ENCODE results near the gene HOGA1. TPM values are rescaled to one million over a fixed set of nuclear protein-coding genes. Genes with fewer than 3 reads are reported as not detected.

HOGA1 gene
- total RNA-seq, 1 donor from 2014 or later = not detected

DNA sequence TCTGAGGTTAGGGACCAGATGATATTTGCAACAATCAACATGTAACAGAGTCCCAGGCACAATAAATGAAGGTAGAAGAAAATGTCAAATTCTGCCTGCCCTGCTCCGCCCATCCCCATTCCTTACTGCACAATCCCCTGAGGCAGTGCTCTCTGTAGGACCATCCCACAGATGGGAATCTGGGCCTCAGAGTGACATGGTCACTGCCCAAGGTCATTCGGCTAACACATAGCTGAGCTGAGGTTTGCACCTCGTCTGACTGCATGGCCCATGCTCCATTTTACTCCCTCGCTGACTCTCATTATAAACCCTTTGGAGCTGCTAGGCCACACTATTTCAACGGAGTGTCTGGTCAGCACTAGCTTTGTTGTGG, 1.2 kb downstream of the HOGA1 start:
- no peaks in the 10 kb centered on the region for H3K36me3 Mint-ChIP-seq (ENCODE audit: low read depth)
- no peaks in the 10 kb centered on the region for H3K9me3 Mint-ChIP-seq
- no peaks in the 10 kb centered on the region for H3K27me3 Mint-ChIP-seq
- ChIA-PET POLR2A (no interaction called here), CTCF (interaction anchor here (2.1 kb wide), 1 partner anchor 14 kb away, joined by 9 read pairs; no protein-coding TSS in a partner anchor)
- ATAC-seq (ENCODE audit: low read depth) = no peak
- DNase-seq = no peak
- H3K27ac Mint-ChIP-seq = no peak overlapping the region
- TF ChIP-seq, protein P1, sequence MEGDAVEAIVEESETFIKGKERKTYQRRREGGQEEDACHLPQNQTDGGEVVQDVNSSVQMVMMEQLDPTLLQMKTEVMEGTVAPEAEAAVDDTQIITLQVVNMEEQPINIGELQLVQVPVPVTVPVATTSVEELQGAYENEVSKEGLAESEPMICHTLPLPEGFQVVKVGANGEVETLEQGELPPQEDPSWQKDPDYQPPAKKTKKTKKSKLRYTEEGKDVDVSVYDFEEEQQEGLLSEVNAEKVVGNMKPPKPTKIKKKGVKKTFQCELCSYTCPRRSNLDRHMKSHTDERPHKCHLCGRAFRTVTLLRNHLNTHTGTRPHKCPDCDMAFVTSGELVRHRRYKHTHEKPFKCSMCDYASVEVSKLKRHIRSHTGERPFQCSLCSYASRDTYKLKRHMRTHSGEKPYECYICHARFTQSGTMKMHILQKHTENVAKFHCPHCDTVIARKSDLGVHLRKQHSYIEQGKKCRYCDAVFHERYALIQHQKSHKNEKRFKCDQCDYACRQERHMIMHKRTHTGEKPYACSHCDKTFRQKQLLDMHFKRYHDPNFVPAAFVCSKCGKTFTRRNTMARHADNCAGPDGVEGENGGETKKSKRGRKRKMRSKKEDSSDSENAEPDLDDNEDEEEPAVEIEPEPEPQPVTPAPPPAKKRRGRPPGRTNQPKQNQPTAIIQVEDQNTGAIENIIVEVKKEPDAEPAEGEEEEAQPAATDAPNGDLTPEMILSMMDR (IDR thresholded peaks at IDR 0.05) = no peak
- no peaks in the 10 kb centered on the region for H3K4me1 Mint-ChIP-seq
- intact Hi-C loops (cut with micrococcal nuclease) = no loop called here
- no peak overlapping the region for H3K4me3 Mint-ChIP-seq

DNA sequence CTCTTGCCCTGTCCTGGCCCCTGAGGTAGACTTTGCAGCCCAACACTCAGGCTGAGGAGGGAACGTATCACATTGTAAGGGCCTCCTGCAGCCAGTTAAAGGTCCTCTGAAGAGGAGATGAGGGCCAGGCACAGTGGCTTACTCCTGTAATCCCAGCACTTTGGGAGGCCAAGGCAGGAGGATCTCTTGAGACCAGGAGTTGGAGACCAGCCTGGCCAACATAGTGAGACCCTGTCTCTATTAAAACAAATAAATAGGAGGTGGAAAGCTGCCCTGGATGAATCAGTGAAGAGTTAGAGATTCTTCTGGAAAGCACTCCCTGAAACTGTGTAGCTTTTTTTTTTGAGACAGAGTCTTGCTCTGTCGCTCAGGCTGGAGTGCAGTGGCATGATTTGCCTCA, 3.0 kb downstream of the HOGA1 start:
- Mint-ChIP-seq H3K27ac (no peak overlapping the region), H3K36me3 (ENCODE audit: low read depth) (no peaks in the 10 kb centered on the region), H3K4me1 (no peaks in the 10 kb centered on the region), H3K9me3 (no peaks in the 10 kb centered on the region), H3K27me3 (no peaks in the 10 kb centered on the region), H3K4me3 (no peak overlapping the region)
- no peak for ATAC-seq (ENCODE audit: low read depth)
- TF ChIP-seq, protein P1 (IDR thresholded peaks at IDR 0.05) = no peak
- DNase-seq = no peak
- ChIA-PET POLR2A (interaction anchor here (0.6 kb wide), 1 partner anchor 163 kb away, joined by 3 read pairs; no protein-coding TSS in a partner anchor), CTCF (no interaction called here)
- intact Hi-C loops (cut with micrococcal nuclease) = no loop called here

DNA sequence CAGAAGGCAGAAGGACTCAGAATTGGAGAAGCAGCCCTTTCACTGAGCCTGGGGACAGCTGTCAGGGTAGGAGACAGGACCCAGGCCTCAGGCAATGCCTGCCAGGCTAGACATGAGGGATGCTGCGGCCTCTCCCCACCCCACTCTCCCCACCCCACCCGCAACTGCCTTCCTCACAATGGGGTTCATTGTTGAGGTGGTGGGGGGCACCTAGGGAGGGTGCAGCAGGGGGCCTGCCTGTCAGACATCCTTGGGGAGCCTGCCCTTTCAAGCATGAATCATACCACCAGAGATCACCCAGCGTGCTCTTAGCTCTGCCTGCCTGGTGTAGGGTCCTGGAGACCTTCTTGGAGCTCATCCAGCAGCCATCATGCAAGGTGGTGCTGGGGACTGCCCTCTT, 5.3 kb downstream of the HOGA1 start, which contains the start of gene C10orf62:
Gene C10orf62 (plus strand): TSS at position 243 of the 400 bp plus-strand sequence. CDS start 177 bp downstream, outside the sequence.
- DNase-seq = no peak
- no peak for ATAC-seq (ENCODE audit: low read depth)
- CTCF ChIA-PET = no interaction called here
- H3K27me3 Mint-ChIP-seq = no peaks in the 10 kb centered on the region
- TF ChIP-seq, protein P1 (IDR thresholded peaks at IDR 0.05) = no peak
- intact Hi-C loops (cut with micrococcal nuclease) = no loop called here
- POLR2A ChIA-PET = interaction anchor here (0.7 kb wide), 1 partner anchor 279 kb away, joined by 4 read pairs; no protein-coding TSS in a partner anchor
- no peaks in the 10 kb centered on the region for H3K4me1 Mint-ChIP-seq
- no peaks in the 10 kb centered on the region for H3K36me3 Mint-ChIP-seq (ENCODE audit: low read depth)
- no peak within 1 kb of the TSS for H3K4me3 Mint-ChIP-seq
- no peaks in the 10 kb centered on the region for H3K9me3 Mint-ChIP-seq
- H3K27ac Mint-ChIP-seq = no peak within 1 kb of the TSS

DNA sequence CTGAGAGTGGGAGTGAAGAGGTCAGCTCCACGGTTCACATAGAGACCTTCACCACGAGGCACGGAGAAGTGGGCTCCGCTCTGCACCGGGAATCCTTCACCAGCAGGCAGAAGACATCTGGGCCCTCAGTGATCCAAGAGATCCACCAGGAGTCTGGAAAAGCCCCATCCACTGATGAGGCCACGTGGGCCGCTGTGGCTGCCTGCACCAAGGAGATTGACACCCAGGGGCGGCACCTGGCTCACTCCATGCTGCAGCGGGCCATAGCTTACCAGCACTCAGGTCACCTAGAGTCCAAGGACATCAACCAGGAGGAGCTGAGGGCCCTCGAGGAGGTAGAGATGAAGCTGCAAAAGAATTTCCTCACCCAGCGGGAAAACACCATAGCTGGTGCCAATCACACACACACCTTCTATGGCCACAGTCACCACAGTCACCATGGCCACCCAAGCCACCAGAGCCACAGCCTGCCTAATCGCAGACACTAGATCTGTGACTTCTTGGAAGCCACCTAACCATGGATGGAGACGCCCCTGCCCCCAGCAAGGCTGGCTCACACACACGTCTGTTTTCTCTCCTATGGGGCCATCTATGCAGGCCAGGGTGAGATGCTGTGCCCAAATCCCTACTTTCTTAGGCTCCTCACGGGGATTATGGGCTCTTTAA, 6.0 kb downstream of the HOGA1 start:
- no peaks in the 10 kb centered on the region for H3K9me3 Mint-ChIP-seq
- no peak for ATAC-seq (ENCODE audit: low read depth)
- no peaks in the 10 kb centered on the region for H3K4me1 Mint-ChIP-seq
- intact Hi-C loops (cut with micrococcal nuclease) = no loop called here
- H3K4me3 Mint-ChIP-seq = no peak overlapping the region
- ChIA-PET POLR2A (interaction anchor here (0.7 kb wide), 1 partner anchor 280 kb away, joined by 4 read pairs; no protein-coding TSS in a partner anchor), CTCF (interaction anchor here (1.0 kb wide), 1 partner anchor 141 kb away, joined by 3 read pairs; no protein-coding TSS in a partner anchor)
- no peak for DNase-seq
- no peak overlapping the region for H3K27ac Mint-ChIP-seq
- no peaks in the 10 kb centered on the region for H3K27me3 Mint-ChIP-seq
- TF ChIP-seq, protein P1 (IDR thresholded peaks at IDR 0.05) = no peak
- no peaks in the 10 kb centered on the region for H3K36me3 Mint-ChIP-seq (ENCODE audit: low read depth)

DNA sequence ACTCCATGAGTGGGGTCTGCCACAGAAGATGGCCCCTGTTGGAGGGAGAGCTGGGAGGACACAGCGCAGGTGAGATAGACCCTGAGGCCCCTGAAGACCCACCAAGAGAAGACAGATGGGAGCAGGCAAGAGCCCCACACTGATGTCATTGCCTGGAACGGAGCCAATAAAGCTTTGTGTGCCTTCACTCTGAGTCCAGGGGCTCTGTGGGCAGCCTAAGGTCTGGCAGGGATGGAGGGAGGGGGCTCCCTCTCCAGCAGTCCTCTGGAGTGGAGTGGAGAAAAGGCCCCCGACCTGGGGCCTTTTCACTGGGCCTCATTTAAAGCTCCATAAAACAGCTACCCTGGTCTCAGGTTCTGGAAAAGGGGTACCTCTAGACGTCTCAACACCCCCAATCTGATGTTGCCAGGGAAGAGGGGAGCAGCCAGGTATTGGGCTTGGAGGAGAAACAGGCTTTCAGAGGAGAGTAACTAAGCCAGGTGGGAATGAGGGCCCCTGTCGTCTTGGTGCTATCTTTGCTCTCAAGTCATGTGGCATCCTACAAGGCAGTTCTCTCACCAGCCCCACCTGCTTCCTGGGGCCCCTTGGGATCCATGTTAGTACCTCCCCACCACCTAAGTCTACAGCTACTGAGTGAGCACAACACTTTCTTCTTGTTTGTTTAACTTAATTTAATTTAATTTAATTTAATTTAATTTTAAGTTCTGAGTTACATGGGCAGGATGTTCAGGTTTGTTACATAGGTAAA, 6.7 kb downstream of the HOGA1 start:
- no peaks in the 10 kb centered on the region for H3K4me1 Mint-ChIP-seq
- CTCF ChIA-PET = interaction anchor here (1.0 kb wide), 1 partner anchor 141 kb away, joined by 3 read pairs; no protein-coding TSS in a partner anchor
- H3K27me3 Mint-ChIP-seq = no peaks in the 10 kb centered on the region
- no peaks in the 10 kb centered on the region for H3K36me3 Mint-ChIP-seq (ENCODE audit: low read depth)
- H3K9me3 Mint-ChIP-seq = no peaks in the 10 kb centered on the region
- H3K4me3 Mint-ChIP-seq = no peak overlapping the region
- POLR2A ChIA-PET = no interaction called here
- no peak for ATAC-seq (ENCODE audit: low read depth)
- TF ChIP-seq, protein P1 (IDR thresholded peaks at IDR 0.05) = no peak
- intact Hi-C loops (cut with micrococcal nuclease) = no loop called here
- H3K27ac Mint-ChIP-seq = no peak overlapping the region
- no peak for DNase-seq
